Activated CD4-positive, CD25-positive, alpha-beta regulatory T cell treated with anti-CD3 and anti-CD28 coated beads, Interleukin-2, amount 50 U/mL, for 16 hours (primary cell): Measurements from ENCODE around the gene FTCDNL1.

Source experiments
- DNase-seq: peaks from one replicate; pipeline ENCODE4 v3.0.0-alpha.2; 2020; ENCODE audit warnings: low read depth, low spot score

Gene FTCDNL1

DNA sequence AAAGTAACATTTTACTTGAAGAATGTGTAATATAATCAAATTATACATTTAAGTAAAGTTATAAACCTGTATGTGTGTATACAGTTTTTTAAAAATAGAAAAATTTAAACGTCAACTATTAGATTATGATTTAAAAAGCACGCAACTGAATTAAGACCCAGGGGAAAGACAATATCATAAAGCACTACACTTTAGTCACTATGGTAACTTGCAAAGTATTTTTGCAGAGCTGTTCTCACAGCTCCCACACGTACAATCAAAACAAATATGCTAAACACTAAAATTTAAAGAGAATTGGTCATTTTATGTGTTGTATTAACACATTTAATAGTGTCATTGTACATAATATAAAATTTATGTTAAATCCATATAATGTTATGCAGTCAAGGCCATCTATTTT, 59.7 kb downstream of the FTCDNL1 start:
- DNase-seq: no peak

DNA sequence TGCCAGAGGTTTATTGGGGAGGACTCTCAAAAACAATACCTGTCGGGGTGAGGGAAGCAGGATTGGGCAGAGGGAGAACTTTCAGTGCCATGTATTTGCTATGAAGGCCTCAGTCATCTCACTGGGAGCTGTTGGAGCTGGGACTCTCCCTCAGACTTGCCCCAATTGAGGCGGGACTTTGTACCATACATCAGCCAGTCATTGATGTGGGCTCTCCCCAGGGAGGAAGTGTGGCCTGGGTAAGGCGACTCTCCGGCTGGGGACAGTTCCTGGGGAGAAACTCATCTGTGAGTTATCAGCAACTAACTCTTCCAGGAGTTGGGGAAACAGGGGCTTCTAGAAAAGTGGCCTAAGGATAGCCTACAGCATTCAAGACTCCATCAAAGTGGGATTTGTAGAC, 66.5 kb downstream of the FTCDNL1 start:
- DNase-seq: no peak

DNA sequence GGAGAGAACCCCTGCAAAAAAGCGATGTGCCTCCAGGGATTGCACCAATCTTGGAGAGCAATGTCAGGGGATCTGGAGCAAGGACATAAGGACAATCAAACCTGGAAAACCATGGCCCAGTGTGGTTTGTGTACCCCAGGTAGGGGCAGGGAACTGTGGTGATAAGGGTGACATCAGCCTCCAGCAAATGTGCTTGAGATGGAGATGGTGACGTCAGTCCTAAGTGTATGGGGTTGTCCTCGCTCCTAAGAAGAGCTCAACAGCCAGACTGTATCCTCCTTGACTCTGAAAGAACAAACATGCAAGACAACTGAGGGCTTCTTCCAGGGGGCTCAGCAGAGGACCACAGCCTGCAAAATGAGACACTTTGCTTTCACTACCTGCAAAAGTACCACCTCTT, 71.4 kb downstream of the FTCDNL1 start:
- DNase-seq: no peak

DNA sequence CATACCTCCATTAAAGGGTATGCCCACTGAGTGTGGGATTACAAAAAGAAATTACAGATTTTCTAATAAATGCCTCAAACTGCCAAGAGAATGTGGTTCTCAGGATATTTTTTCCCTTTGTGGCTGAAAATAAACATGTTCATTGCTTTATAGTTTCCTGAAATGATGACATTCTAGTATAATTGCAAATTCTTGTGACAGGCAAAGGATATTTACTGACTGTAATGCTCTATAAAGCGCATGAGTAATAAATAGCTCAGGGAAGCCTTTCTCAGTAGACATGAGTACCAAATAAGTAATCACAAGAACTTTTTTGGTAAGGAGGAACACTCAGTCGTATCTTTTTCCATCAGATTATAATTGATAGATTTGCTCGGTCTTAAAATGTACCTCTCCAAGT, 72.3 kb downstream of the FTCDNL1 start:
- DNase-seq: no peak

DNA sequence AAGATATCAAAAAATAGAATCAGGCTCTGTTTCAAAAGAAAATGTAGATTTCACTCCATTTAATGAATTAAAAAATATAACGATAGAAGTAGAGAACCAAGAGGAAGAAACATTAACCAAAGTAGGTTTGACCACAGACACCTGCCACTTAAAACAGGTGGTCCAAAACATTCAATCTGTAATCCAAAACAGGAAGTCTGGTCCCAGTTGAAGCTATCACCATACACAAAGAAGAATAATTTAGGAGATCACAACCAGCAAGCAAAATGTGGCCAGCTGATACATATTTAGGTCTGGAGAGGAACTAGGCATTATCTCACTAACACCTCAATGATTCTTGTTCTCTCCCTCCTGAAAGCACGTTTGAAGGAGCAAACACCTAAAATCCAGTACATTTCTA, 73.1 kb downstream of the FTCDNL1 start:
- DNase-seq: no peak

DNA sequence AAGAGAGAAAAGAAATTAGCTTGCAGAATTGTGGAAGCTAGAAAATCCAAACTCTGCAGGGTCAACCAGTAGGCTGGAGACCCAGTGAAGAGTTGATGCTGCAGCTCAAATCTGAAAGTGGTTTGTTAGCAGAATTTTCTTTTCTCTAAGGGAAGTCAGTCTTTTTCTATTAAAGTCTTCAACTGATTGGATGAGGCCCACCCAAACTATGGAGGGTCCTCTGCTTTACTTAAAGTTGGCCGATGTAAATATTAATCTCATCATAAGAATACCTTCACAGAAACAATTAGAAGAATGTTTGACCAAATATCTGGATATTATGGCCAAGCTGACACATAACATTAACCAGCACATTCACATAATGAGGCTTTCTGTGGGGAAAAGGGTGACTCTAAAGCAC, 73.7 kb downstream of the FTCDNL1 start:
- no peak for DNase-seq

DNA sequence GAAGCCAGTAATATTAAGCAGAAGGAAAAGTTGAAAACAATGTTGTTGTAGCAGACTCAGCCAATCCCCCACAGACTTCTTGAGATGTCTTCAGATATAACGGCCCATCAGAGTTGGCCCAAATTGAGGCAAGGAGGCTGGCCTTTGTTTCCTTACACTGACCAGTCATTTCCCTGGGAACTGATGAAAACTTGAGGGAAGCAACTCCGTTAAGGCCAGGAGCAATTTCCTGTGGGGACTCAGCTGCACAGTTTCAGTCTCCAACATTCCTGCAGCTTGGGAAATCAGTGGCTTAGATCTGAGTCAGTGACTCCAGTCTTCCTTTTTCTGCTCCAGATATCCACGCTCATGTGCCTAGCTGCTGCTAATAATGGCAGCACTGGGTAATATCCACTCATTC, 75.7 kb downstream of the FTCDNL1 start:
- DNase-seq: no peak

DNA sequence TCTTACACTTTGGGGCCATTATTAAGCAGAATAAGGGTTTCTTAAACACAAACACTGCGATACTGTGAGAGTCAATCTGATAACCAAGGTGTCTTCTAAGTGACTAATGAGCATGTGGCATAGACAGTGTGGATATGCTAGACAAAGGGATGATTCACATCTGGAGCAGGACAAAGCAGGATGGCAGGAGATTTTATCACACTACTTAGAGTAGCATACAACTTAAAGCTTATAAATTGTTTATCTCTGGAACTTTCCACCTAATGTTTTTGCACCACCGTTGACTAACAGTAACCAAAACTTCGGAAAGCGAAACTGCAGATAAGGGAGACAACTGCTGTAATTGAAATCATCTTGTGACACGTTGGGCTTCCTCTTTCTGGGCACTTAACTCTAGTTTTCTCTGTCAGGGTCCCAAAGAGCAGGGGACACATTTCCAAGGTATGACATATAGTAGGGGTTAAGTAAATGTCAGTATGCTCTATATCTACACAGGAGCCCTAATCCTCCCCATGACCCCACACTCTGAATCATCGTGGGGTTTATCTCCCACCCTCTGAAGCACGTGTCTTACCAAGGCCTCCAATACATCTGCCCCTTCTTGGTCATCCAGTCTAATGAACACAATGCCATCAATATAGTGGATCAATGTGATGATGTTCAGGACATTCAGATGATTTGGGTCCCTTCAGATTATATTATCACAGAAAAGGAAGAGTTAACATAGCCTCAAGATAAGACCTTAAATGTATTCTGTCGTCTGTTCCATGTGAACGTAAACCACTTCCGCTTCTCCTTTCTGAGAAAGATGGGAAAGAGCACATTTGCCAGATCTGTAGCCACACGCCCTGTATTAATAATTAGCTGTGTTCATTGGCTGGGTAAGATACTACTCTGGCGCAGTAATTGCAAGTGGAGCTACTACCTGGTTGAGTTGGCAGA, 78.7 kb downstream of the FTCDNL1 start:
- no peak for DNase-seq

DNA sequence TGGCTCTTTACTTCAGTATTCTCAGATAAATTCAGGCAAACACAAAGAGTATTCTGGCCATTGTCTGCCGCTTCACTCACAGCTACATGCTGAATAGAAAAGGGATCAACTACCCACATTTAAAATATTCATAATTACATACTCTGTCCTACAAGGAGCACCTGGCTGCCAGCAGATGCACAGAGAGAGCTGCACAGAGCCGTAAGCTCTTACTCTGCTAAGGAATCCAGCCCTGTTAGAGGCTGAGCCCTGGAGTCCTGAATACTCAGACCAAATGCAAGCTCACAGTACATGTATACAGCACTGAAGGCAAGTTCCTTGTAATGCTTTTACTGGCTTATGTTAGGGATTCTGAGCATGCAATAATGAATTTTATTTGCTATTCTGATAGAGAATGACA, 80.3 kb downstream of the FTCDNL1 start:
- no peak for DNase-seq

DNA sequence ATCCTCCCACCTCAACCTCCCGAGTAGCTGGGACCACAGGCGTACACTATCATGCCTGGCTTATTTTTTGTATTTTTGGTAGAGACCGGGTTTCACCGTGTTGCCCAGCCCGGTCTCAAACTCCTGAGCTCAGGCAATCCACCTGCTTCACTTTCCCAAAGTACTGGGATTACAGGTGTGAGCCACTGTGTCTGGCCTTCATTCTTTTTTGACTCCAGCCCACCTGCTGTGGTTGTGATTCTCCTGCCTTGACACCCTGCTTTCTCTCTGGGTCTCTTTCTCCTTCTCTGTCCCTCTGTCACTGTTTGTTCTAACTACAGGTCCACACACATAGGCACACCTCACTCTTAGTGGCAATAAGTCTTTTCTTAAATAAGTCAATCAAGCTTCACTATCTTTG, 85.3 kb downstream of the FTCDNL1 start:
- DNase-seq: no peak

DNA sequence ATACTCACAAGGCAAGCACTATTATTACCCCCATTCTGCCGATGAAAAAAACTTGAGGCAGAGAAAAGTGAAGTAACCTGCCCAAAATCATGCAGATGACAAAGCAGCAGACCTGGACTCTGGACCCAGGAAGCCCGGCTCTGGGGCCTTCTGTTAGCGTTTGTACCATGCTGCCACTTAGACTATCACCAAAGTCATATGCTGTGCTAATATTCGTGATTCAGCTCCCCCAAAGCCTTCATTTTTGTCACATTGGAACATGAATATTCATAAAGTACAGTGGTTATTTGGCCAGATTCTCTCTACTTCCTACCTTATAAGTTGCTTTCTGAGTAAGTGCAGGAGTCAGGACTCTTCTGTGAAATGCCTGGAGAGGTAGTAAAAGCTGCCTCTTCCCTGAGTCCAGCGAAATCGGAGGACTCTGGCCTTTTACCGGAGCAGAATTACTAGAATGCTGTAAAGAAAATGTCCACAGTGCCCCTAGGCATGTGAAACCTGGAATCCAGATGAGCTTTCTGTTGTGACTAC, 86.7 kb downstream of the FTCDNL1 start:
- DNase-seq: no peak

DNA sequence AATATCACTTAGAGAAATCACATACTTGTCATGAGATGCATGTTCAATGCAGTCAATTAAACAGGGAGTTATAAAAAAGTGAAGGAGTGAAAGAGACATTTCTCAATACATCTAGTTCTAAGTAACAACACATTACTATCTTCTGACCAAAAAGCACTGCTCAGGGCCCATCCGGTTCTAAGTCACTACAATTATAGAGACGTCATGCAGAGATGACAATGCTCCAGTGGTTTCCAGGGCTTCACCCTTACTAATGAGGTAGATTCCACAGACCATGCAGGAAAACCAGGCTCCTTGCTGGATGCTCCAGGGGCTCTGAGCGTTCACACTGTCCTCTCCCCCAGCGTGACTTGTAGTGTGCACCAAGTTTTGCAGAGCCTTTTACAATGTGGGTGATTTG, 88.0 kb downstream of the FTCDNL1 start:
- DNase-seq: no peak

DNA sequence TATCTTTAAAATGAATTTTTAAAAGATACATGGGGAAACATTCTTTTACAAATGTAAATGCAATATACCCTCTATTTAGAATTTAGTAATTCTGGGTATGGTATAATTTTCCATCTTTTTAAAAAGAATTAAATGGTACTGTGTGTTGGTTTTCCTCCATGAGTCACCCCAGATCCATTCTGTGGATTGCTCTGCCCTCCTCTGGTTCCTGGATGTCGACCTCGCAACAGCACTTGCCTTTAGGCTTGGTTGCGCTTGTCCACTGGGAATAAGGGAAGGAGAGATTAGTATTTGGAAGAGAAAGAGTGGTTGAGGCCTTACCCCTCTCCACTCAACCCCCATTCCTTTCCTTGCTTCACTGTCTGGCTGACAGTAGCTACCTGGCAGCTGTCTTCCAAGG, 90.4 kb downstream of the FTCDNL1 start:
- DNase-seq: no peak

DNA sequence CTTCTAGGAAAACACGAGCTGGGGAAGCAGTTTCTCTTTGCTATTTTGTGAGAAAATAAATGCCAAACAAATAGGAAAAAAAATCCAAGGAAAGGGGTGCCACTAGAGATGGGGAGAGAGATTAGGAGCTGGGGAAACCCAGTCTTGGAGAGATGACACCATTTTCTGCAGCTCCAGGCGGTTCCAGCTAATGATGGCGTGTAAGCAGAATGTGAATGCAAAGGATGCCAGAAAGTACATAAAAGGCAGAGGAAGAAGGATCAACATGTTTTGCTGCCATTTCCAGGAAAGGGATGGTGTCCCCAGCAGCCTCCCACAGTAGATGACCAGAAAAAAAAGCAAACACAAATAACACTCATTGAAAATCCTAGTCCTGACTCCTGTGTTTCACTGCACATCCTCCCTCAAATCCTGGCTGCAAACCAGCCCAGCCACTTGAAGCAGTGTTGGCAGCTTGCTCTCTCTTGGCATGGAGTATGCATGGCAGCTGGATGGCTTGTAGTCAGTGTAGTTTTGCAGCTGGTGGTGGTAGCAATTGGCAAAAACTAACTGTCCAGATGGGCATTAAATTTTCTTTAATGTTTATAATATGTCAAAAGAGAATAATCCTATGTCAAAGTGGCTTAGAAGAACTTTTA, 93.6 kb downstream of the FTCDNL1 start:
- no peak for DNase-seq

DNA sequence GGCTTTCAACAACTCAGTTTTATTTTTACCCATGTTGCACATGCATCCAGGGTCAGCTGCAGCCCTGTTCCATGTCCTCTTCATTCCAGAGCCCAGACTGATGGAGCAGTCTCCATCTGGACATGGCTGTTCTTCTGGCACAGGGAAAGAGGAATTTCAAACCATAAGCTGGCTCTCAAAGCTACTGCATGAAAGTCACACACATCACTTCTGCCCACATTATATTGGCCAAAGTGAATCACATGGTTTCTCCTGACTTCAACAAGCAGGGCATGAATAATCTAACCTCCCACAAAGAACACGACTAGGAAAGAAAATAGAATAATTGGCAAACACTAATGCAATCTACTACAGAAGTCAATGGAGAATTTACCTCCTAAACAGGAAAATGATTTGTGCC, 94.2 kb downstream of the FTCDNL1 start:
- DNase-seq: no peak

DNA sequence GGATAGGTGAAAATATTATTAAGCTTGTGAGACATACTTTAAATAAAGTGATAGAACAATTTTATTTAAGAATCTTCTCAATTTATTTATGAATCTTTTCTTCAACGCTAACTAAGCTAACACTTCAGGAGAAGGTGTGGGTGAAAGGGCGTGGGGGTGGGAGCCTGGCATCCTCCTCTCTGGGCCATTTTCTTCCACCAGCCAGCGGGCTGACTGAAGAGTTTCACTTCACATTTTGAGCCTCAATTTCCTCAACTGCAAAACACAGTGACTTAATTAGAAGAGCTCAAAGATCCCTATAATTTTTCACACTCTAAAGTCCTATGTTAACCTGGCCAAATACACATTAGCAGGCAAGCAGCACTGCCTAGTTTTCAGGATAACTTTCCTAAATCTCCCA, 94.8 kb downstream of the FTCDNL1 start:
- DNase-seq: no peak

DNA sequence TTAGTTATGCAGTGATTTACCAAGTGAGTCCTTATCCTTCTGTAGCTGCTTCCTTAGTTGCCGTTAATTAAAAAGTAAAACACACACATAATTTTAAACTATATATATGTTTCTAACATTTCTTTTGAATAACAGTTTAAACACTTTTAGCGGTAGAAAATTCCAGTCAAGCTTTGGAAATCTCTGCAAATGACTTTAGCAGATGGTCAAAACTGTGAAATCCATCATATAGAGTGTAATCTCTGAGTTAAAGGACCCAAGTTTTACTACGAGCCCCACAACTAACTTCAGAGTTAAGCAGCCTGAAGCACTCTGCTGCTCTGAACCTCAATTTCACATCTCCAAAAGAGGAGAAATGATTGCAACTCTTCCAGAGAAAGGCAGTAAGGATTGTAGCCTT, 96.2 kb downstream of the FTCDNL1 start:
- no peak for DNase-seq

DNA sequence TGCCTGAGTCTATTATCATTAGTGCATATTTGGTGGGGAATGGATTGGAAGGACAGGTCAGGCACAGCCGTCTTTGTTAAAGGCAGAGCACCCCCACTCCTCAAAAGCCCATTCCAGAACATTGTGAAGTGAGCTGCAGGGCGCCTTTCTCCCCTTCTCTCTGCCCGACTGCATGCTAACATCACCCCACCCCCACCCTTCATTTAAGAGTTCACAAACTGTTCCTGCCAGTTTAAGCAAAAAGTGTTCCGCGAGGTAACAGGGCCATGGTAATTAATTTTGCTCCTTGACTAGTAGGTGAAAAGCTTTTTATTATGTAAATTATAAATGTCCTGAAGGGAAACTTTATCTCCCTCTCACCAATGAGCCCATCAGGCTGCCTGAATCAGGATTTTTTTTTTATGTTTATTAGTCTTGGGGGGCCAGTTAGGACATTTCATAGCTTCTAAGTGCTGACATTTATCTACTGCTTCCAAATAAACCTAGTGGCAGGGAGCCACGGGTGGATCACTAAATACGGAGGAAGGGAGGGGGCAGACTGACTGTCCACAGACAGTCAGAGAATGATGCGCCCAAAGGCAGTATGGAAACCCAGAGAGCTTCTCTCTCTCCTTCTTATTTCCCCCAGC, 99.4 kb downstream of the FTCDNL1 start:
- DNase-seq: no peak

DNA sequence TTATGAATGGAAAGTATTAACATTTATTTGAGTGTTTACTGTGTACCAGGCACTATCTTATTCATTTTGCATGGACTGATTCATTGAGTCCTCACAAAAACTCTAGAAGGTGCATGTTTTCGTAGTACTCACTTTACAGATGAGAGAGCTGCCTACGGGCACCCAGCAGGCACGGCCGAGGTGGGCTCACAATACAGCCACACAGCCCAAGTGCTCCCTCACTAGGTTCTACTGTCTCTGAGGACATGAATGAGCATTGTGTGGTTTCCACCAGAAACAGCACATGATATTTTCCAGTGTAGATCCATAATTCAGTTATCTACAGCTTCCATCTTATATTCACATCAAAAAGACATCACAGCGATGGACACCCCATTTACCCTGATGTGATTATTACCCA, 101.4 kb downstream of the FTCDNL1 start:
- DNase-seq: no peak

DNA sequence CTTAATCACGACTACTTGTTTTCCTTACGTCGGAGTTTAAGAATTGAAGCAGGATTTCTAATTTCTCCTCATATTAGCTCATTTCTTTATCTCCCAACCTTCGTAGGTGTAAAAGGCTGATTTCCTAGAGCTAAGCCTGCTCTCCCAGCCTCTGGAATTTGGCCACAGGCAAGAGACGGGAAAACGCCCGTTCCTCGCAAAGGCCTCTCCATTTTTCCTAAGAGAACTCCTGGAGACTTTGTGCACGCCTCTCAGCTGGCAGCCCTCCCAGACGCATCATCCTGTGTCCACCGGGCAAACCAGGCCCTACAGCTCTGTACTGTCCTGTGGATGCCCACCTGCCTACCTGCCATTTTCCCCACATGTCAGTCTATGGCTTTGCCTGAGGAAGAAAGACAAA, 106.3 kb downstream of the FTCDNL1 start:
- no peak for DNase-seq

DNA sequence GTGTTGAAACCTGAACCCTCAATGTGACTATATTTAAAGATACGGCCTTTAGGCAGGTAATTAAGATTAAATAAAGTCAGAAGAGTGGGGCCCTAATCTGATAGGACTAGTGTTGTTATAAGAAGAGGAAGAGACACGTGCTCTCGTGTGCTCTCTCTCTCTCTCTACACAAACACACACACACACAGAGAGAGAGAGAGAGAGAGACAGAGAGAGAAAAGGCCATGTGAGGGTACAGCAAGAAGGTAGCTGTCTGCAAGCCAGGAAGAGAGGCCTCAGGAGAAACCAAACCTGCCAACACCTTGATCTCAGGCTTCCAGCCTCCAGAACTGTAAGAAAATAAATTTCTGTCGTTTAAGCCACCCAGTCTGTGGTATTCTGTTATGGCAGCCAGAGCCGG, 106.7 kb downstream of the FTCDNL1 start:
- no peak for DNase-seq

DNA sequence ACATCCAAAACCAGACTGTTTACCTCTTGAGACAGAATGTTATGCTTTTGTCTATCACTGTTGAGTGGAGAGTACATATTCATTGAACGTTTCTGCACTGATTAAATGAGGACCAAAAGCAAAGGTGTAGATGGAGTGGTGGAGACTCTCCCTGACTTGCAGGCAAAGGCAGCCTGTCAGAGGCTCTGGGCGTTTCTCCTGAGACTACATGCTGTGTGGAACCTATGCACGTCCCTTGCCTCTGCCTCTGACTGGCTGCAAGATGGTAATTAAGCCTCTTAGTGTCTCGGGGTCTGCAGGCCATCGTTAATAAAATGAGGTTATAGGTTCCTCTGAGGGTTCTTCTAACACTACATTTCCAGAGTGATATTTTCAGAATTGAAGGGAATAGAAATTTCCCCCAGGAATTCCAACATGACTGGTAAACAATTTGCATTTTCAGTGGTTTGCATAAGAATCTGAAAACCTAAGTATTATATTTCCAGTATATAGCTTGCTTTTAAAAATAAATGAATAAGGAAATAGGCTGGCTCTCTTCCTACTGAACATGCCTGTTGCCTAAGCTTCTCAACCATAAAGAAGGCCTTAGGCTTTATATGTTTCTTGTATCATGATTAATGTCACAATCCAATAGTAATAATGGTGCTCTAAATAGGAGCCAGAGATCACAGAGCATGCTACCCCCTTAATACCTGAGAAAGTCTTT, 107.4 kb downstream of the FTCDNL1 start:
- DNase-seq: no peak
